Measurements from ENCODE around the gene SMIM36. TPM values are rescaled to one million over a fixed set of nuclear protein-coding genes. Genes with fewer than 3 reads are reported as not detected.
"Not testable (repeated sequence)": the region's sequence is repeated elsewhere in the genome, so short reads cannot be mapped to it uniquely, and the experiment has no call there.

The SMIM36 gene
- total and polyA plus RNA-seq, 11 donors, result not detected

GRCh38 chr17:55530064-55530463, 18.8 kb upstream of the SMIM36 start:
- no peak for DNase-seq
- Histone ChIP-seq H3K36me3 (no peaks in the 10 kb centered on the region), H3K27me3 (no peaks in the 10 kb centered on the region), H3K4me3 (no peak overlapping the region), H3K27ac (no peak overlapping the region), H3K4me1 (no peaks in the 10 kb centered on the region), H3K9me3 (no peaks in the 10 kb centered on the region)
- 87 to 92% (median 88%) methylated on average over 3 of the region's 3 CpGs for WGBS, 4 donors
- TF ChIP-seq POLR2A (IDR thresholded peaks at IDR 0.05), result no peak
- no peak for TF ChIP-seq CTCF (IDR thresholded peaks at IDR 0.05)
- intact Hi-C loops (cut with DNase I), result loop anchor here in 2 of 10 donors (10.0 kb wide), 1 partner anchor 75 kb away; no protein-coding TSS in a partner anchor
- no peak for ATAC-seq

- no peaks in the 10 kb centered on the region for H3K36me3 ChIP-seq
- H3K4me1 ChIP-seq, result no peaks in the 10 kb centered on the region
- intact Hi-C loops (cut with DNase I), result loop anchor here (1.0 to 10.0 kb wide), 16 partner anchors 75 to 1187 kb away; partner anchors contain the start of gene NOG (in 1 of the 10)
- no peak overlapping the region for H3K27ac ChIP-seq
- H3K9me3 ChIP-seq, result no peaks in the 10 kb centered on the region
- no peak overlapping the region for H3K4me3 ChIP-seq
- DNase-seq (peak in 1 of 5 donors; percentile 14), ATAC-seq (peak in 3 of 4 donors; percentile 59 to 84 (median 82))
- H3K27me3 ChIP-seq, result peaks cover 0 to 3% (median 0%) of the 10 kb centered on the region in 9 donors
- WGBS, 4 donors, result 67 to 80% (median 77%) methylated on average over 5 of the region's 5 CpGs
- peak; percentile 18 to 64 (median 57) for TF ChIP-seq CTCF (IDR thresholded peaks at IDR 0.05)
- no peak for TF ChIP-seq POLR2A (IDR thresholded peaks at IDR 0.05)
These were observed 16.4 kb upstream of the SMIM36 start for GRCh38 chr17:55527540-55528118.

- 72 to 77% (median 73%) methylated on average over 4 of the region's 4 CpGs for WGBS, 4 donors
- H3K9me3 ChIP-seq, result no peaks in the 10 kb centered on the region
- intact Hi-C loops (cut with DNase I), result loop anchor here (1.0 to 10.0 kb wide), 12 partner anchors 78 to 1193 kb away; partner anchors contain the start of gene NOG (in 1 of the 10)
- no peaks in the 10 kb centered on the region for H3K36me3 ChIP-seq
- H3K4me3 ChIP-seq, result no peak overlapping the region
- no peak for TF ChIP-seq POLR2A (IDR thresholded peaks at IDR 0.05)
- TF ChIP-seq CTCF (IDR thresholded peaks at IDR 0.05), result no peak
- peaks cover 0 to 7% (median 0%) of the 10 kb centered on the region in 12 donors for H3K4me1 ChIP-seq
- no peak for ATAC-seq
- H3K27me3 ChIP-seq, result peaks cover 0 to 22% (median 0%) of the 10 kb centered on the region in 9 donors
- H3K27ac ChIP-seq, result no peak overlapping the region
- no peak for DNase-seq
These were observed 13.4 kb upstream of the SMIM36 start for GRCh38 chr17:55524440-55525220.

- whole genome bisulfite sequencing, 4 donors, result 91 to 100% (median 96%) methylated on average over 4 of the region's 4 CpGs
- H3K4me1 ChIP-seq, DNase-seq, H3K36me3 ChIP-seq, H3K9me3 ChIP-seq, H3K27ac ChIP-seq, ATAC-seq, H3K4me3 ChIP-seq: not testable (repeated sequence)
- intact Hi-C loops (cut with DNase I), result loop anchor here in 5 of 10 donors (5.0 to 10.0 kb wide), 4 partner anchors 82 to 1194 kb away; partner anchors contain the start of gene NOG (in 1 of the 5)
- H3K27me3 ChIP-seq, result peaks cover 0 to 22% (median 0%) of the 10 kb centered on the region in 9 donors
These were observed 11.8 kb upstream of the SMIM36 start for GRCh38 chr17:55523032-55523431.
